Activated T-helper 1 cell treated with anti-CD3 and anti-CD28 coated beads, Interleukin-2, amount 50 U/mL, for 16 hours (primary cell): Measurements from ENCODE around the gene NTRK1.

Experiments
- DNase-seq, 2 donors: peaks; one replicate each; pipeline ENCODE4 v3.0.0-alpha.2; 2020; ENCODE audit warnings: low read depth in 1 of 2, low spot score in 1 of 2

NTRK1 gene

DNA sequence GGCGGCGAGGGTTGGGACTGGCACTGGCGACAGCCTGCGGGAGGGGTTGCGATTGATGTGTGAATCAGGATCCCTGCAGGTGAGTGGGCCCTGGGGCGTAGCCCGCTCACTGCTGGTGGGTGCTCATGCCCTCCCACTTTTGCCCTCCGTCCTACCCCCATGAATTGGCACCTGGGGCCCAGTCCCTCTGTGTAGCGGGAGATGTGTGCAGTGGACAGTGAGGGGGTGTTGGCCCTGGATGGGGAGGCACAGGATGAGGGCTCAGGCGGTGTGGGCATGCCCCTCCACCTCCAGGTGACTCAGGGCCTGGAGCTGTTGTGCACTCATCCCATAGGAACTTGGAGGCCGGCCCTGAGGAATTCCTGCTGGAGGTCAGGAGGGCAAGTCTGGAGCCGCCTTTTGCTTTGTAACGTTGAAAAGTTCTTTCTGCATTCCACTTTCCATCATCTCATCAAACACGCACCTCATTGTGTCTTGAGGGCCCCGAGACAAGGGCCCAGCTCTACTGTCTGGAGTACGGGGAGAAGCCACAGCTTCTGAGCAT lies 35.9 kb downstream of the NTRK1 start:
- DNase-seq, result no peak

DNA sequence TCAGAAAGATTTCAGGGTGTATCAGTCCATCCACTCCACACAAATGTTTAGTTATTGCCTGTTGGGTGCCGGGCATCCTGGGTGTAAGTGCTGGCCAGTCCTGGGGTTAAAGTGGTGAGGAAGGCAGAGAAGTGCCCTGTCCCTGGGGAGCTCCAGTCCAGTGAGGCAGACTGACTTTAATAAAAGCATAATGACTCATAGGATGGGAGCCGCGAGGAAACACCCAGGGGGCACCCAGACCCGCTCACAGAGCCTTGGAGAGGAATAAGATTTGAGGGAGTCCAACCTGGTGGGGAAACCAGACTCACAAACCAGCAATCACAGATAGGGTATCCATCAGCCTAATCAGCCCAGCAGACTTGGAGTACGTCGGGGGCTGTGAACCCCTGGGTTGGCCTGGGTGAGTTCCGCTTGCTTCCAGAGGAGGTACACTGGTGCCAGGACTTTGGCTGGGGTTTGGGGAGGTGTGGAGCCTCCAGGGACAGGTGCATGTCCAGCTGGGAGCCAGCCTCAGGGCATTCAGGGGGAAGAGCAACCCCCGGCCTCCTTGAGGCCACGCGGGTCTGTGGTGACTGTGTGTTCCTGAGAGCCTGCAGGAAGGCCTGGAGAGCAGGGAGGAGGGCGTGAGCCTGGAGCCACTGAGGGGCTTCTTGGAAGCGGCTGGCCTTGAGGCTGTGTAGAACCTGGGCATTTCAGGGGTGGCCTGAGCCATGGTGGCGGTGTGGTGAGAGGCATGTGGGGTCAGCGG lies 36.6 kb downstream of the NTRK1 start:
- DNase-seq, result no peak

DNA sequence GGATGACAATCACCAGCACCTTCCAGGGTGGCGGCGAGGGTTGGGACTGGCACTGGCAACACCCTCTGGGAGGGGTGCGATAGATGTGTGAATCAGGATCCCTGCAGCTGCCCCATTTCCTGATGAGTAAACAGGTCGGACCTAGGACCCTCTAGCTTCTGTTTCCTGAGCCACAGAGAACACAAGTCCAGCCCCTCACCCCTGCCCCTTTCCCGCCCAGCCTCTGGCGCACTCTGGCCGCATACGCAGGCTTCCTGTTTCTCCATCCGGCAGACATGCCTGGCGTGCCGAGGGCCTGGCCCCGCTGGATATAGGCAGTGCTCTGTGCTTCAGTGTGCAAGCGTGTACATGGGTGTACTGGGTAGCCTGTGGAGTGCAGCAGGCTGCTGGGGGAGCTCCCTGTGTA lies 37.5 kb downstream of the NTRK1 start:
- DNase-seq, result no peak

DNA sequence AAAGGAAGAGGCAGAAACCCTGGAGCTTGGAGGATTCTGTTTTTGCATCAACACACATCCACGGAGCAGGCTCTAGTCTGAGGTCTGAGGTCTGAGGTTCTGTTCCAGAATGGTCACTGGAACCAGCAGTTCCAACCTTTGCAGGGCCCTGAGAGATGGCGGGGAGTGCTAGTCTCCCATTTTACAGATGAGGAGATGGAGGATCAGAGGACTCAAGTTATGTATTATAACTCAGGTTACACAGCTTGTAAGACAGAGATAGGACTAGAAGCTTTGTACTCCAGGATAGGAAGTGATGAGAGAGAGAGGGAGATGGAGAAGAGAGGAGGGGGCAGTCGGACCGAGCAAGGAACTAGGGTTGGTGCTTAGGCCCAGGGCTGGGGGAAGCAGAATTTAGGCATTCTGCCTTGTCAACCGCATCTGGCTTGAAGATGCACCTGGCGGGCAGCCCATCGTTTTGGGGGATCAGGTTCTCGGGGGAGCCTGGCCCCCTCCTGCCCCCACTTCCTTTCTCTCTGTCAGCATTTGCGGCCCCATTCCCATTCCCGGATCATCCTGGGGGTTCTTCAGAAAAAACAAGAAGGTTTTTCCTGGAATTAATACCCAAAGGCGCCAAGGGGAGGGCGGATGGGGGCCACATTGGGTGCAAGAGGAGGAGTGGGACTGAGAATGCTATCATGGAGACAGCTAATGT lies 38.5 kb downstream of the NTRK1 start:
- DNase-seq, result no peak

DNA sequence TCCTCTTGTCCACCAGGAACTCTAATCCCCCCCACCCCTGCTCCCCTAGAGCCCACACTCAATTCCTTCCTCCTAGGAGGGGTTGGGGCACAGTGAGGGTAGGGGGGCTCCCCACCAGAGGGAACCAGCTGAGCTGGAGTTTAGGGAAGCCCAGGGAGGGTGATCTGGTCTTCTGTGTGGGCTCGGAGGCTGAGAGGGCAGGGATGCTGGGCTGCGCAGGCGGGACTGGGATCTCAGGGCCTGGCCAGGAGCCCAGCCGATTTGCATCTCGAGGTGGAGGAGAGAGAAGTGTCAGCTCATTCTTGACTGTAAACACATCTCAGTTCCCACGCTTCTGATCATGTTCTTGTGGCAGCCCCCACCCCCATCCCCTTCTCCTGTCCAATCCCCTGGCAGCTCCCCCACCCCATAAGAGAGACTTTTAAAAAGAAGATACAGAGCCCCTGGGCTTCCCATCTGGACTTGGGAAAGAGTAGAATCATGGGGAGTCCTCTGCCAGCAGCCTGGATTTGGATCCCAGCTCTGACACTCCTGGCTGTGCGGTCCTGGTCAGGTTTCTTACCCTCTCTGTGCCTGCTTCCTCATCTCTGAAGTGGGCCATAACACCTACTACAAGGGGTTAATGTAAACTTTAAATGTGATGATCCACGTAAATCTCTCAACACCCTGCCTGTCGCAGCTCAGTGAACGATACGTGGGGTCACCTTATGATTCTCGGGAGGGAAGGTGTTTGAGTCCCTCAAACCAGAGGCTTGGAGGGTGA lies 39.5 kb downstream of the NTRK1 start:
- no peak for DNase-seq

DNA sequence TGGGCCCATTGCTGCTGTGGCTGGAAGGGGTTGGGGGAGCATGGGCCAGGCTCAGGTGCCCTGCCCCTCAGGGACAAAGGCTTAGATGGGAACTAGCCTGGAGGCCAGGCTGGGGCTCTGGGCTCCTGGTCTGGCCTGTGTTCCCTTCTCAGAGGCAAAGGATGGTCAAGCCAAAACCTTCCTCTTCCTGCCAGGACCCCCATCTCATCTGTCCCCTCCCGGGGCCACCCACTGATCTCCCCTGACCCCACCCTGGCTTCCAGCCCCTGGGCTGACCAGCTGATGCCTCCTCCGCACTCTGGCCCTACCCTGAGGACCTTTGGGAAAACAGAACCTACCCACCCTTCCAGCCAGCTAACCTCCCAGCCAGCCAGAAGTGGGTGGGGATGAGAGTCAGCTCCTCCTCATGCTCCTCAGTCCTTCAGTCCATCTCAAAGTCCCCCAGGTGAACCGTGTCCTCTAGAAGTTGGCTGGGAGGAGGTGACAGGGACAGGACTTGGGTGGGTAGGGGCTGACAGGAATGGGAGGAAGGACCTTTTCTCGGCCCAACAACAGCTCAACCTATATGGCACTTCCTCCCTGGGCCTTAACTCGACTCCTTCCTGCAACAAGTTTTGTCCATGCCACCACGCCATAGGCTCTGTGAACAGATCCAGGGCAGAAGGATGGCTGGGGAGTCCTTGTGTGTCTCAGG lies 40.4 kb downstream of the NTRK1 start:
- DNase-seq, result no peak

DNA sequence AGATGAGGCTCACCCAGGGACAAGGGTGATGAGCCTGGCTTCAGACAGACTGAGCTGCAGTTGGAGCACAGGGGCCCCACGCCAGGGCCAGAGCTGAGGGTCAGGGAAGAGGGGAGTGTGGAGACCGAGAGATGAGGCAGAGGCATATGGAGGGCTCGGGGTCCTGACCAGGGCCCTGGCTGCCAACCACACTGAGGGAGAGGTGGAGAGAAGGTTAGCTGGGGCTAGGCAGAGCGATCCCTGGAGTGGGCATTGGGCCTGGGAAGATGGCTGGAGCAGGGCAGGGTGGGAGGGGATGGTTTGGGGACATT lies 40.9 kb downstream of the NTRK1 start:
- DNase-seq, result no peak

DNA sequence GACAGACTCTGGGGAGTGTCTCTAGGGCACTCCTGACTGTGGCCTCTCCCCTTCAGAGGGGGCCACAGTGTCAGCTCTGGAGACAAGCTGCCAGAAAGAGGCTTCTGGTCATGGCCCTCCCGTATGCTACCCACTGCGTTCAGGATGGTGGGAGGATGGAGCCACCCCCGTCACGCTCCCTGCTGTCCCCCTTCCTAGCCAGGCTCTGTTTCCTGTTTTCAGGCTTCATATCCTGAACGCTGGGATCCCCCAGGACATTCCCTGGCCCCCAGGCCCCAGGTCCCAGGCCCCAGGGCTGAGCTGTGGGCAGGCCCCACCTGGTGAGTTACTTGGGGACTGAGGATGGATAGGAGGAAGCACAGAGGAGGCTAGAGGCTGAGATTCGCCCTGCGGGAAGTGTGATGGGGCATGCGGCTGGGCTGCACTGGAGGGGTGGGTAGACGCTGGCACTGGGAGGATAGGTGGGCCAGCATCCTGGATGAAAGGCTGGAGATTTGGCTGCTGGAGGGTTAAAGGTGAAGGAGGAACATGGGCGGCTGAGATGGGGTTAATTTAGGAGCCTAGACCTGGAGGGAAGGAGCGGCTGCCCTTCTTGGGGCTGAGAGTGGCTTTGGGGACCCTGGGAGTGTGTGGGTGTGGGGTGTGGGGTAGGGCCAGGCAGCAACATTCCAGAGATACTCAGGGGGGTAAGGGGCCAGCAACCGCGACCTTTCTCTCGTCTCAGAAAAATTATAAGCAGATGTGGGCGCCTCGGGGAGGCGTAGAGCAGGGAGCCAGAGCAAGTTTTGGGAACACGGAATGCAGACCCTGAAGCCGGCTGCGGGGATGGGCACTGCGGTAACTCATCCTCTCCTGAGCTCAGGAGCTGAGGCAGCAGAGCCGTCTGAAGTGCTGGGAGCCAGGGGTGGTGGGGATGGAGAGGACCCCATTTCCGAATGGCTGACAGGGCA lies 41.6 kb downstream of the NTRK1 start:
- no peak for DNase-seq

DNA sequence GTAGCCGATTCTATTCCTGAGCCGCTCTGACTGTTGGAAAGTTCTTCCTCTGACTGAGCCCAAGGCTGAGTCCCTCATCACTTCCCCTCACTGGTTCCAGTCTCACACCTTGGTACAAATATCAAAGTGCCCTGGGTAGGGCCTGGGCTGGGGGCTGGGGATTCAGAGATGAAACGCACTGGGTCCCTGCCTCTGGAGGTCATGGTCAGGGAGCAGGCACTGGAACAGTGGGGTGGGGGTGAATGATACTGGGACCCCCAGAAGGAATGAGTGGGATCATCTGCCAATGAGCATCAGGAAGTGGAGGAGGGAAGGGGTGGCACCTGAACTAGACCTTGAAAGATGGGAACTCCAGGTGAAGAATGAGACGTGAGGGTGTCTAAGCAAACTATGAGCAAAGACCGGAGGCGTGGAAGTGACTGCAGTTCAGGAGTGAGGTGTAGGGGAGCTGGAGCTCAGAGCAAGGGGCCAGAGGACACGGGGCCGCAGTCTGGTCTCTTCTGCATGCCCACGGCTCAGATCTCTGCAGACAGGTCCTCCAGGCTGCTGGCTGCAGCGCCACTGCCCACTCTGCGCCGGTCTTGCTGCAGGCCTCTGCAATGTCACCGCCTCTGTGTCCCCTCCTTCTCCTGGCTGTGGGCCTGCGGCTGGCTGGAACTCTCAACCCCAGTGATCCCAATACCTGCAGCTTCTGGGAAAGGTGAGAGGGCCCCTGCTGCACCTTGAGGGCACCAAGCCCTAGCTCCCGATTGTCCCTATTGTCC lies 42.8 kb downstream of the NTRK1 start:
- DNase-seq, result no peak

DNA sequence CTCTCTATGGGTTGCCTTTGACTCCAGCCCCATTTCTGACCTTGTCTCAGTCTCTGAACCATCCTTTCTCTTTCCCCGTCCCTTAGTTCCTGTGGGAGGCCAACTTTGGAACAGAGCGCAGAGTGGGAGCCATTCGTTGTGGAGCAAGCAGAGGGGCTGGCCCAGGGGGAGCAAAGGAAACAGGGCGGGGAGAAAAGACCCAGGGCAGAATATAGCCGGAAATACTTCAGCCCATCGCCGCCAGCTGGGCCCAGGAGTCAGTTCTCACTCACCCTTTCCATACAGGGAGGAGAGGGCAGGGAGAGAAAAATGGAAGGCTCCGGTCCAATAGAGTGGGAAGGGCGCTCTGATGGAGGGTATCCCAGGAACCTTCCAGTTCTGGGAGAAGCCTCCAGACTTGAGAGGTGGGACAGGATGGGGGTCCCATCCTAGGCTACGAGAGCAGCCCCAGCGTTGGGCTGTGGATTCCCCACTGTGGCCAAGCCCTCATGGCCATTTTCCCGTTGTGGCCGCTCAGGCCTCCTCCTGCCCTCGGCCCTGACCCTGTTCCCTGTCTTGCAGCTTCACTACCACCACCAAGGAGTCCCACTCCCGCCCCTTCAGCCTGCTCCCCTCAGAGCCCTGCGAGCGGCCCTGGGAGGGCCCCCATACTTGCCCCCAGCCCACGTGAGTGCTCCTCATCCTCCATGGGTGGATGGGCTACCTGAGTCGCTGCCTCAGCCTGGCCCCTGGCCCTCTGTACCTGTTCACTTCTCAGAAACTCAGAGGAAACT lies 43.7 kb downstream of the NTRK1 start:
- DNase-seq, result no peak

DNA sequence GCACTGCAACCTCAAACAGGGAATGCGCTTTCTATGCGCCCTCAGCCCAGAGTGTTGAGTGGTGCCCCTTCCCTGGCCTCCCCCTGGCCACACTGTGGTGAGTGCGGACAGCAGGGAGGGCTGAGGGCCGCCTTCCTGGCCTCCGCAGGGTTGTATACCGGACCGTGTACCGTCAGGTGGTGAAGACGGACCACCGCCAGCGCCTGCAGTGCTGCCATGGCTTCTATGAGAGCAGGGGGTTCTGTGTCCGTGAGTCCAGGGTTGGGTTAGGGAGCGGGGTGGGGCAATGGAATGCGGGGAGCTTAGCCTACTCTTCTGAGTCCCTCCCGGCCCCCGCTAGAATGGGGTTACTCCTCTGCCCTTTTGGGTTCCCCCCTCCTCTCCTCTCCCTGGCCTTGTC lies 44.5 kb downstream of the NTRK1 start:
- no peak for DNase-seq

DNA sequence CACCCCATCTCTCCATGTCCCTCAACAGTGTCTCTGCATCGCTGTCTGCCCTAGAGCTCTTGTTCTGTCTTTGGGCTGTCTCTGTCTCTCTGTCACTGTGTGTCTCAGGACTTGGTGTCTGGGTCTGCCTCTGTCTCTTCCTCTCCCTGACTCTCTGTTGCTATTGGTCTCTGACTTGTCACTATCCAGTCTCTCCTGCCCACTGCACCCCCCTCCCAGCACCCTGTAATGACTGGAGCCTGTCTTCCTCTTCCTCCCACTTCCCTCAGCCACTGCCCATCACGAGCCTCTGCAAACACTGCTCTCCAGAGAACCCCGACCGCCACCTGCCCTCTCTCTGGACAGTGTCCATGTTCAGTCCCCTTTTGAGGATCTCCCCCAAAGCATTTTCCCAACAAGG lies 45.0 kb downstream of the NTRK1 start:
- no peak for DNase-seq

DNA sequence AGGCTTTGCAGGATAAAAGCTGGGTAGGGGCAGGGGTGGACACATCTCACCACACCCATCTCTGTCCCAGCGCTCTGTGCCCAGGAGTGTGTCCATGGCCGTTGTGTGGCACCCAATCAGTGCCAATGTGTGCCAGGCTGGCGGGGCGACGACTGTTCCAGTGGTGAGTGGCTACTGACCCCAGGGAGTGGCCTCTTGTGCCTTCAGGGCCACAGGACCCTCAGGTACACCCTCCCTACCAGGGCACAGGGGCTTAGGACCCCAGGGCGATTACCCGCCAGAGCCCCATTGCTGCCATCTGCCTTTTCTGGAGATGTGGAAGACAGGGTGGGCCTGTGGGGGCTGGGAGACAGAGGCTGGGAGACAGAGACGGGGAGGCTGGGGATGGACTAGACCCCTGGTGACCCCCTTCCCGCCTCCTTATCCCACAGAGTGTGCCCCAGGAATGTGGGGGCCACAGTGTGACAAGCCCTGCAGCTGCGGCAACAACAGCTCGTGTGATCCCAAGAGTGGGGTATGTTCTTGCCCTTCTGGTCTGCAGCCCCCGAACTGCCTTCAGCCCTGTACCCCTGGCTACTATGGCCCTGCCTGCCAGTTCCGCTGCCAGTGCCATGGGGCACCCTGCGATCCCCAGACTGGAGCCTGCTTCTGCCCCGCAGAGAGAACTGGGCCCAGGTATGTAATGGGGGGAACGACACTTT lies 45.7 kb downstream of the NTRK1 start:
- DNase-seq, result no peak

DNA sequence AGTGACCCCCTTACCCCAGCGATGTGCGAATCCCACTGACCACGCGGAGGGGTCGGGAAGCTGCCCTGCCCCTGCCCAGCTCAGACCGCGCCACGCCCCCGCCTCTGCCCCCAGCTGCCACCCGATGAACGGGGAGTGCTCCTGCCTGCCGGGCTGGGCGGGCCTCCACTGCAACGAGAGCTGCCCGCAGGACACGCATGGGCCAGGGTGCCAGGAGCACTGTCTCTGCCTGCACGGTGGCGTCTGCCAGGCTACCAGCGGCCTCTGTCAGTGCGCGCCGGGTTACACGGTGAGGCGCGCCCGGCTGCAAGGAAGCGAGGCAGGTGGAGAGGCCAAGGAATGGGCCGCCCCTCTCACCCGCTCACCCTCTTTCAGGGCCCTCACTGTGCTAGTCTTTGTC lies 47.9 kb downstream of the NTRK1 start:
- no peak for DNase-seq

DNA sequence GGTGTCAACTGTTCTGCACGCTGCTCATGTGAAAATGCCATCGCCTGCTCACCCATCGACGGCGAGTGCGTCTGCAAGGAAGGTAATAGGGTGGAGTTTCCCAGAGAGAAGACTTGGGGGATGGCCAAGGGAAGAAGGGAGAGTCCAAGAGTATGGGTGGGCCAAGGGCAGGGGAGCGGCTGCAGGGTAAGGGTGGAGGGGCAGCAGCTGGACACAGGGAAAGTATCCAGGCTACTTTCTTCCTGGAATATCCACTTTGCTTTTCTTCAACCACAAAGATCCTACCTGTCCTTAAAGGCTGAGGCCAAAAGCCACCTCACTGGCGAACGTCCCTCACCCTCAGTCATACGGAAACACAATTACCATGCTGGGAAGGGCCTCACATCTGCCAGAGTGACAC lies 48.3 kb downstream of the NTRK1 start:
- no peak for DNase-seq

DNA sequence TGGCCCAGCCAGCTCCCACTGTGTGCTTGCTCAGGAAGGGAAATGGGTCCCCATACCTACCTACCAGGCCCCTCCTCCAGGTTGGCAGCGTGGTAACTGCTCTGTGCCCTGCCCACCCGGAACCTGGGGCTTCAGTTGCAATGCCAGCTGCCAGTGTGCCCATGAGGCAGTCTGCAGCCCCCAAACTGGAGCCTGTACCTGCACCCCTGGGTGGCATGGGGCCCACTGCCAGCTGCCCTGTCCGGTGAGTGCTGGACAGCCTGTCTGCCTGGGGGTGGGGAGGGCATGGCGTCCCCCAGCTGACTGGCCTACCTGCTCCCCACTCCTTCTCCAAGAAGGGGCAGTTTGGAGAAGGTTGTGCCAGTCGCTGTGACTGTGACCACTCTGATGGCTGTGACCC lies 49.0 kb downstream of the NTRK1 start:
- DNase-seq, result no peak

DNA sequence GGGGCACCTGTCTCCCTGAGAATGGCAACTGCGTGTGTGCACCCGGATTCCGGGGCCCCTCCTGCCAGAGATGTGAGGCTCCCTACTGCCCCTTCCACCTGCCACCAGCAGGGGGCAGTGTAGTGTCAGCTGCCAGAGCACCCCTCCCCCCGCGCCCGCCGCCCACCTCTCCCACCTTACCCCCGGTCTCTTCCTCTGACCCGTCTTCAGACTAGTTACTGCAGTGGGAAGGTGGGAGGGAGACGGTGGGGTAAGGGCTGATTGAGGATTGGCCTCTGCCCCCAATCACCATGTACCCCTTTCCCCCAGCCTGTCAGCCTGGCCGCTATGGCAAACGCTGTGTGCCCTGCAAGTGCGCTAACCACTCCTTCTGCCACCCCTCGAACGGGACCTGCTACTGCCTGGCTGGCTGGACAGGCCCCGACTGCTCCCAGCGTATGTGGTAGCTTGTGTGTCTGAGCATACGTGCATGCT lies 49.7 kb downstream of the NTRK1 start:
- peak; percentile 24 to 47 for DNase-seq
